ENCODE measurements around the gene APLF.

DNA sequence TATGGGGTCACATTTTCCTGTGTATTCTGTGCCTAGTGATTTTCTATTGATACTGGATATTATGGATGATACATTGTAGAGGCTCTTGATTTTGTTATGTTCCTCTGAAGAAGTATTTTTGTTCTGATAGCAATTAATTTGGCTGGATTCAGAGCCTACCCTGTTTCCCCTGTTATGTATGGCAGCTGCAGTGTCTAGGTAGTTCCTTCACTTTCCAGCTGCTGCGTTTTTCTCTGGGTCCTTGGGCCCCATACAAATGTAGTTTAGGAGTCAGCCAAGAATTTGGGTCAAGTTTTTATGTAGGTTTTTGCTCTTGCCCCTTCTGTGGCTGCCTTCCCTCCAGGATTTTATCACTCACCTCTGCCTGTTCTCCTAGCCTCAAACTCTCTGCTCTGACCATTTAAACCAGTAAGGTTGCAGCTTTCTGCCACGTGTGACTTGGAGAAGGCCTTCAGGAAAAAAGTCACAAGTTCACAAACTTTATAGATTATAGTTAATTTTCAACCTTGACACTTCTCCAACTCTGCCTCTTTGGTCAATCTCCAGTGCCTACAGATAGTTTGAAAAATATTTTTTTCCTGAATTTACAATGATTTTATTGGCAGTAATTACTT is 47.0 kb downstream of the APLF start:
- TF ChIP-seq HDGF (IDR thresholded peaks at IDR 0.05; ENCODE audit: borderline replicate concordance) (no peak), ZNF384 (IDR thresholded peaks at IDR 0.05) (no peak), FOXA1 (IDR thresholded peaks at IDR 0.05) (no peak), FOXM1 (IDR thresholded peaks at IDR 0.05; ENCODE audit: borderline replicate concordance) (no peak), L3MBTL2 (conservative IDR thresholded peaks at IDR 0.05) (no peak), FOXK2 (IDR thresholded peaks at IDR 0.05) (no peak), SUZ12 (IDR thresholded peaks at IDR 0.05) (no peak), LEF1 (IDR thresholded peaks at IDR 0.05; ENCODE audit: borderline replicate concordance) (no peak), ARNT (IDR thresholded peaks at IDR 0.05) (no peak), BHLHE40 (IDR thresholded peaks at IDR 0.05; ENCODE audit: borderline replicate concordance) (no peak), ELF4 (IDR thresholded peaks at IDR 0.05) (no peak), TARDBP (IDR thresholded peaks at IDR 0.05) (no peak), SP1 (IDR thresholded peaks at IDR 0.05) (no peak)
- TF ChIP-seq, protein P1, sequence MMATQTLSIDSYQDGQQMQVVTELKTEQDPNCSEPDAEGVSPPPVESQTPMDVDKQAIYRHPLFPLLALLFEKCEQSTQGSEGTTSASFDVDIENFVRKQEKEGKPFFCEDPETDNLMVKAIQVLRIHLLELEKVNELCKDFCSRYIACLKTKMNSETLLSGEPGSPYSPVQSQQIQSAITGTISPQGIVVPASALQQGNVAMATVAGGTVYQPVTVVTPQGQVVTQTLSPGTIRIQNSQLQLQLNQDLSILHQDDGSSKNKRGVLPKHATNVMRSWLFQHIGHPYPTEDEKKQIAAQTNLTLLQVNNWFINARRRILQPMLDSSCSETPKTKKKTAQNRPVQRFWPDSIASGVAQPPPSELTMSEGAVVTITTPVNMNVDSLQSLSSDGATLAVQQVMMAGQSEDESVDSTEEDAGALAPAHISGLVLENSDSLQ (IDR thresholded peaks at IDR 0.05), result no peak
